ENCODE data around the gene TAF1B. TPM values are rescaled to one million over a fixed set of nuclear protein-coding genes. Genes with fewer than 3 reads are reported as not detected.

Gene TAF1B
- total RNA-seq, 2 experiments from 2014 or later, result 22.3 to 22.4 TPM

- H3K4me3 Mint-ChIP-seq, result peak overlapping the region; percentile 65
- H3K36me3 Mint-ChIP-seq (ENCODE audit: low read depth), result no peaks in the 10 kb centered on the region
- DNase-seq (no peak), ATAC-seq (no peak)
- no peak overlapping the region for H3K27ac Mint-ChIP-seq
- H3K4me1 Mint-ChIP-seq (ENCODE audit: low read depth), result peaks cover 2% of the 10 kb centered on the region
- no peak for TF ChIP-seq CTCF (IDR thresholded peaks at IDR 0.05)
- intact Hi-C loops (cut with micrococcal nuclease), result no loop called here
- H3K27me3 Mint-ChIP-seq, result peaks cover 49% of the 10 kb centered on the region
- H3K9me3 Mint-ChIP-seq, result no peaks in the 10 kb centered on the region
- ChIA-PET POLR2A (no interaction called here), CTCF (interaction anchor here (0.9 to 1.4 kb wide), 2 partner anchors 34 to 136 kb away, joined by 3 to 4 read pairs; no protein-coding TSS in a partner anchor)
Observed at GRCh38 chr2:9949992-9950520, 106.8 kb downstream of the TAF1B start.

GRCh38 chr2:9950521-9951271 lies 107.4 kb downstream of the TAF1B start:
- peak overlapping the region; percentile 65 for H3K4me3 Mint-ChIP-seq
- no peaks in the 10 kb centered on the region for H3K36me3 Mint-ChIP-seq (ENCODE audit: low read depth)
- H3K4me1 Mint-ChIP-seq (ENCODE audit: low read depth), result peaks cover 2% of the 10 kb centered on the region
- peaks cover 47% of the 10 kb centered on the region for H3K27me3 Mint-ChIP-seq
- ChIA-PET CTCF (interaction anchor here (0.9 to 1.4 kb wide), 2 partner anchors 34 to 137 kb away, joined by 3 to 4 read pairs; no protein-coding TSS in a partner anchor), POLR2A (no interaction called here)
- H3K27ac Mint-ChIP-seq, result no peak overlapping the region
- intact Hi-C loops (cut with micrococcal nuclease), result no loop called here
- peak; percentile 52 for DNase-seq
- TF ChIP-seq CTCF (IDR thresholded peaks at IDR 0.05), result no peak
- H3K9me3 Mint-ChIP-seq, result no peaks in the 10 kb centered on the region
- ATAC-seq, result peak; percentile 48

GRCh38 chr2:9951272-9951521 lies 107.9 kb downstream of the TAF1B start:
- CTCF ChIA-PET, result no interaction called here
- no peak for TF ChIP-seq CTCF (IDR thresholded peaks at IDR 0.05)
- H3K27me3 Mint-ChIP-seq, result peaks cover 45% of the 10 kb centered on the region
- peak overlapping the region; percentile 65 for H3K4me3 Mint-ChIP-seq
- H3K36me3 Mint-ChIP-seq (ENCODE audit: low read depth), result no peaks in the 10 kb centered on the region
- no peak for ATAC-seq
- H3K27ac Mint-ChIP-seq, result no peak overlapping the region
- no peak for DNase-seq
- POLR2A ChIA-PET, result no interaction called here
- H3K9me3 Mint-ChIP-seq, result no peaks in the 10 kb centered on the region
- intact Hi-C loops (cut with micrococcal nuclease), result no loop called here
- peaks cover 2% of the 10 kb centered on the region for H3K4me1 Mint-ChIP-seq (ENCODE audit: low read depth)

- no peak for TF ChIP-seq CTCF (IDR thresholded peaks at IDR 0.05)
- H3K36me3 Mint-ChIP-seq (ENCODE audit: low read depth), result no peaks in the 10 kb centered on the region
- no peak within 1 kb of the TSS for H3K27ac Mint-ChIP-seq
- H3K4me3 Mint-ChIP-seq, result peak within 1 kb of the TSS; percentile 65
- H3K4me1 Mint-ChIP-seq (ENCODE audit: low read depth), result peaks cover 2% of the 10 kb centered on the region
- no peaks in the 10 kb centered on the region for H3K9me3 Mint-ChIP-seq
- peaks cover 45% of the 10 kb centered on the region for H3K27me3 Mint-ChIP-seq
- CTCF ChIA-PET, result interaction anchor here (1.1 kb wide), 1 partner anchor 109 kb away, joined by 3 read pairs; the partner anchor contains the start of gene TAF1B
- intact Hi-C loops (cut with micrococcal nuclease), result no loop called here
- ATAC-seq, result peak; percentile 98
- DNase-seq, result peak; percentile 89
- POLR2A ChIA-PET, result no interaction called here
Observed at GRCh38 chr2:9951522-9952285, 108.4 kb downstream of the TAF1B start, which contains the start of gene GRHL1. TSS of gene GRHL1 (plus strand) at chr2:9951693. CDS start at chr2:9951834, 141 bp downstream.

Data from activated CD8-positive, alpha-beta T cell treated with anti-CD3 and anti-CD28 coated beads for 36 hours (primary cell).